GM18526 (cell line): ENCODE measurements around the gene FAM210A.

Experiments
- POLR2A ChIP-seq: IDR thresholded peaks from 3 replicates; pipeline ENCODE4 v1.6.1; 2011; ENCODE audit not compliant: insufficient read length; ENCODE audit errors: extremely low read depth

FAM210A gene

GRCh38 chr18:13661051-13661778 is 65.1 kb downstream of the FAM210A start:
- TF ChIP-seq POLR2A: no peak

- no peak for TF ChIP-seq POLR2A
These were observed 65.8 kb downstream of the FAM210A start for GRCh38 chr18:13660510-13660909.

GRCh38 chr18:13658436-13659204 is 67.7 kb downstream of the FAM210A start:
- no peak for TF ChIP-seq POLR2A

GRCh38 chr18:13657974-13658373 is 68.4 kb downstream of the FAM210A start:
- no peak for TF ChIP-seq POLR2A

GRCh38 chr18:13653746-13654433 is 72.5 kb downstream of the FAM210A start:
- no peak for TF ChIP-seq POLR2A

- no peak for TF ChIP-seq POLR2A
These were observed 76.7 kb downstream of the FAM210A start for GRCh38 chr18:13649397-13650390.

- TF ChIP-seq POLR2A: no peak
These were observed 78.6 kb downstream of the FAM210A start for GRCh38 chr18:13647761-13648160.

- TF ChIP-seq POLR2A: no peak
These were observed 79.7 kb downstream of the FAM210A start for GRCh38 chr18:13646633-13647032.

- TF ChIP-seq POLR2A: no peak
These were observed 81.3 kb downstream of the FAM210A start for GRCh38 chr18:13645093-13645492.

GRCh38 chr18:13643261-13643751 is 83.1 kb downstream of the FAM210A start:
- TF ChIP-seq POLR2A: no peak

GRCh38 chr18:13642440-13642827 is 83.9 kb downstream of the FAM210A start:
- TF ChIP-seq POLR2A: no peak

GRCh38 chr18:13641551-13642439 is 84.6 kb downstream of the FAM210A start:
- TF ChIP-seq POLR2A: no peak

GRCh38 chr18:13640266-13640860 is 86.0 kb downstream of the FAM210A start:
- no peak for TF ChIP-seq POLR2A

- no peak for TF ChIP-seq POLR2A
These were observed 87.4 kb downstream of the FAM210A start for GRCh38 chr18:13638719-13639595.
